ENCODE data around the gene CASTOR1.

CASTOR1 gene

GRCh38 chr22:30240541-30241417 is 48.5 kb downstream of the CASTOR1 start:
- DNase-seq (ENCODE audit: low read depth) = no peak
- no peak for TF ChIP-seq CTCF (IDR thresholded peaks at IDR 0.05; ENCODE audit: control insufficient read depth, extremely low read depth, insufficient read depth)
- no peak overlapping the region for H3K4me3 ChIP-seq (ENCODE audit: low read depth, low read length)

GRCh38 chr22:30239488-30240405 is 49.6 kb downstream of the CASTOR1 start:
- no peak for DNase-seq (ENCODE audit: low read depth)
- no peak overlapping the region for H3K4me3 ChIP-seq (ENCODE audit: low read depth, low read length)
- no peak for TF ChIP-seq CTCF (IDR thresholded peaks at IDR 0.05; ENCODE audit: control insufficient read depth, extremely low read depth, insufficient read depth)

GRCh38 chr22:30238661-30239487 is 50.4 kb downstream of the CASTOR1 start:
- DNase-seq (ENCODE audit: low read depth) = no peak
- no peak for TF ChIP-seq CTCF (IDR thresholded peaks at IDR 0.05; ENCODE audit: control insufficient read depth, extremely low read depth, insufficient read depth)

GRCh38 chr22:30238136-30238535 is 51.2 kb downstream of the CASTOR1 start:
- DNase-seq (ENCODE audit: low read depth) = no peak
- no peak for TF ChIP-seq CTCF (IDR thresholded peaks at IDR 0.05; ENCODE audit: control insufficient read depth, extremely low read depth, insufficient read depth)
- no peak overlapping the region for H3K4me3 ChIP-seq (ENCODE audit: low read depth, low read length)

More at GRCh38 chr22:30238661-30239487, 50.4 kb downstream of the CASTOR1 start:
- H3K4me3 ChIP-seq (ENCODE audit: low read depth, low read length) = no peak overlapping the region

- DNase-seq (ENCODE audit: low read depth) = no peak
- H3K4me3 ChIP-seq (ENCODE audit: low read depth, low read length) = no peak overlapping the region
- no peak for TF ChIP-seq CTCF (IDR thresholded peaks at IDR 0.05; ENCODE audit: control insufficient read depth, extremely low read depth, insufficient read depth)
These were observed 52.4 kb downstream of the CASTOR1 start for GRCh38 chr22:30236875-30237274.

- no peak for TF ChIP-seq CTCF (IDR thresholded peaks at IDR 0.05; ENCODE audit: control insufficient read depth, extremely low read depth, insufficient read depth)
- no peak for DNase-seq (ENCODE audit: low read depth)
- no peak overlapping the region for H3K4me3 ChIP-seq (ENCODE audit: low read depth, low read length)
These were observed 53.6 kb downstream of the CASTOR1 start for GRCh38 chr22:30235687-30236170.

Data from LNCaP clone FGC (cell line).